Mesothelial cell of epicardium (in vitro differentiated cells): Measurements from ENCODE around the gene TRMT11. TPM values are rescaled to one million over a fixed set of nuclear protein-coding genes. Genes with fewer than 3 reads are reported as not detected.
"Not testable (repeated sequence)": the region's sequence is repeated elsewhere in the genome, so short reads cannot be mapped to it uniquely, and the experiment has no call there.

ENCODE experiments used
- DNase-seq, 2 experiments: peaks; one replicate each; pipeline ENCODE4 v3.0.0; 2021; ENCODE audit warnings: low spot score in 2 of 2; ENCODE audit not compliant: unreplicated experiment in 2 of 2
- H3K27ac Mint-ChIP-seq: 2 replicates; pipeline ENCODE4 v1.8.0; 2021; ENCODE audit warnings: mixed read lengths
- H3K27me3 Mint-ChIP-seq: 2 replicates; pipeline ENCODE4 v1.8.0; 2021; ENCODE audit warnings: low read depth, mixed read lengths
- H3K36me3 Mint-ChIP-seq: 2 replicates; pipeline ENCODE4 v1.8.0; 2021; ENCODE audit warnings: mixed read lengths
- H3K4me1 Mint-ChIP-seq: 2 replicates; pipeline ENCODE4 v1.8.0; 2021; ENCODE audit warnings: mixed read lengths
- H3K4me3 Mint-ChIP-seq: 2 replicates; pipeline ENCODE4 v1.8.0; 2021; ENCODE audit warnings: mild to moderate bottlenecking, moderate library complexity, mixed read lengths
- H3K9me3 Mint-ChIP-seq: 2 replicates; pipeline ENCODE4 v1.8.0; 2021; ENCODE audit warnings: mixed read lengths
- total RNA-seq: library from RNA; stranded (reverse); gene quantifications from 3 replicates; pipeline ENCODE4 v1.2.1, GENCODE V29; 2021
- TF ChIP-seq, protein P1 (sequence below): fragments of 200-600 bp; sonication (generic); IDR thresholded peaks from one replicate; pipeline ENCODE4 v1.5.0; 2021; ENCODE audit warnings: antibody characterized with exemption; ENCODE audit not compliant: unreplicated experiment

The TRMT11 gene
- total RNA-seq, 1 donor from 2014 or later, result 31.8 TPM

DNA sequence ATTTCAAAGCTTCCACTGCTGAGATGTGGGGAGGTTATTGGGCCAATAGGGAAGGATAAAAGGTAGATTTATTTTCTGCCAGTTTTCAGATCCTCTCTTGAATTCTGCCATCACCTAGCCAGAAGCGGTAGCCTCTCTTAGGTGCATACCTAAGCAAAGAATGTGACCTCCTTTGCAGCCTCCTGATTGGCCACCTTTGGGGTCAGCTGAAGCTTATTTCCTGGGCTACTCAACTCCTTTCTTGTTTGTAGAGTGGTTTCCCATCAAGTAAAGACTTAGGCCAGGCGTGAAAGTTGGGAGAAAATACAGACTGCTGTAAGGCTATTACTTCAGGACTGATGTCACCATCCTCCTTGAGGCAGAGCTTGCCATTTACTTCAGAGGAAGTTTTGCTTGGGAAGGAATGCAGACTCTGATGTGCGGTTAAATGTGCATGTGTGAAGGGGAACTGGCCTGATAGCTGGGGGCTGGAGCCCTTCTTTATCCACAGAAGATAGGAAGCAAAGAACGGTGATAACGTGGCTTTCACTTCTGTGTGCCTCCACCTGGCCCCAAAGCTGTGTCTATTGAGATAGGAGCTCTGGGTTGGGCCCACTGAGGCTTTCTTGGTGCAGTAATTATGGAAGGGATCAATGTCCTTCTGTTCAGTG is 70.1 kb downstream of the TRMT11 start:
- no peak overlapping the region for H3K4me3 Mint-ChIP-seq
- peaks cover 28% of the 10 kb centered on the region for H3K36me3 Mint-ChIP-seq
- no peak overlapping the region for H3K27ac Mint-ChIP-seq
- no peaks in the 10 kb centered on the region for H3K9me3 Mint-ChIP-seq
- H3K27me3 Mint-ChIP-seq, result no peaks in the 10 kb centered on the region
- peaks cover 8% of the 10 kb centered on the region for H3K4me1 Mint-ChIP-seq
- TF ChIP-seq, protein P1, sequence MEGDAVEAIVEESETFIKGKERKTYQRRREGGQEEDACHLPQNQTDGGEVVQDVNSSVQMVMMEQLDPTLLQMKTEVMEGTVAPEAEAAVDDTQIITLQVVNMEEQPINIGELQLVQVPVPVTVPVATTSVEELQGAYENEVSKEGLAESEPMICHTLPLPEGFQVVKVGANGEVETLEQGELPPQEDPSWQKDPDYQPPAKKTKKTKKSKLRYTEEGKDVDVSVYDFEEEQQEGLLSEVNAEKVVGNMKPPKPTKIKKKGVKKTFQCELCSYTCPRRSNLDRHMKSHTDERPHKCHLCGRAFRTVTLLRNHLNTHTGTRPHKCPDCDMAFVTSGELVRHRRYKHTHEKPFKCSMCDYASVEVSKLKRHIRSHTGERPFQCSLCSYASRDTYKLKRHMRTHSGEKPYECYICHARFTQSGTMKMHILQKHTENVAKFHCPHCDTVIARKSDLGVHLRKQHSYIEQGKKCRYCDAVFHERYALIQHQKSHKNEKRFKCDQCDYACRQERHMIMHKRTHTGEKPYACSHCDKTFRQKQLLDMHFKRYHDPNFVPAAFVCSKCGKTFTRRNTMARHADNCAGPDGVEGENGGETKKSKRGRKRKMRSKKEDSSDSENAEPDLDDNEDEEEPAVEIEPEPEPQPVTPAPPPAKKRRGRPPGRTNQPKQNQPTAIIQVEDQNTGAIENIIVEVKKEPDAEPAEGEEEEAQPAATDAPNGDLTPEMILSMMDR, result no peak
- no peak for DNase-seq

DNA sequence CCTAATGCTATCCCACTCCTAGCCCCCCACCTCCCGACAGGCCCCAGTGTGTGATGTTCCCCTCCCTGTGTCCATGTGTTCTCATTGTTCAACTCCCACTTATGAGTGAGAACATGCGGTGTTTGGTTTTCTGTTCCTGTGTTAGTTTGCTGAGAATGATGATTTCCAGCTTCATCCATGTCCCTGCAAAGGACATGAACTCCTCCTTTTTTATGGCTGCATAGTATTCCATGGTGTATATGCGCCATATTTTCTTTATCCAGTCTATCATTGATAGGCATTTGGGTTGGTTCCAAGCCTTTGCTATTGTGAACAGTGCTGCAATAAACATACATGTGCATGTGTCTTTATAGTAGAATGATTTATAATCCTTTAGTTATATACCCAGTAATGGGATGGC is 71.7 kb downstream of the TRMT11 start:
- not testable (repeated sequence) for H3K4me1 Mint-ChIP-seq, H3K9me3 Mint-ChIP-seq, H3K27me3 Mint-ChIP-seq, DNase-seq, H3K4me3 Mint-ChIP-seq, H3K27ac Mint-ChIP-seq
- peaks cover 18% of the 10 kb centered on the region for H3K36me3 Mint-ChIP-seq

DNA sequence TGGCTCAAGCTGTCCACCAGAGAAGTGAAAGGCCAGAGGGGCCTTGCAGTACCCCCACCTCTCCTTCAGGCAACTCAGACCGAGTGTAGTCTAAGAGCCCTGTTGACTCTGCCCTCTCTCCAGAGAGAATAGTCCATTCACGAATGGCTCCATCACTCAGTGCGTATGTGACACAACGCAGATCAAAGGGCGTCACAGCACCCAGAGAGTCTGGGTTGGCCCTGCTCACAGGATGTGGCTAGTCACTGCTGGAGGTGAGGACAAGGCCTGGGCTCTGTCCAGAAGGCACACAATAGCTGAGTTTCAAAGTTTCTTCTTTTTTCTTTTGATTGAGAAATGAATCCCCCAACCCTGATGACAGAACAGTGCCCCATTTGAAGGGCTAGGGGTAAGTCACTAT is 74.1 kb downstream of the TRMT11 start:
- TF ChIP-seq, protein P1, result no peak
- Mint-ChIP-seq H3K4me3 (no peak overlapping the region), H3K9me3 (no peaks in the 10 kb centered on the region), H3K27ac (no peak overlapping the region), H3K36me3 (peaks cover 16% of the 10 kb centered on the region), H3K4me1 (peaks cover 13% of the 10 kb centered on the region), H3K27me3 (no peaks in the 10 kb centered on the region)
- no peak for DNase-seq

DNA sequence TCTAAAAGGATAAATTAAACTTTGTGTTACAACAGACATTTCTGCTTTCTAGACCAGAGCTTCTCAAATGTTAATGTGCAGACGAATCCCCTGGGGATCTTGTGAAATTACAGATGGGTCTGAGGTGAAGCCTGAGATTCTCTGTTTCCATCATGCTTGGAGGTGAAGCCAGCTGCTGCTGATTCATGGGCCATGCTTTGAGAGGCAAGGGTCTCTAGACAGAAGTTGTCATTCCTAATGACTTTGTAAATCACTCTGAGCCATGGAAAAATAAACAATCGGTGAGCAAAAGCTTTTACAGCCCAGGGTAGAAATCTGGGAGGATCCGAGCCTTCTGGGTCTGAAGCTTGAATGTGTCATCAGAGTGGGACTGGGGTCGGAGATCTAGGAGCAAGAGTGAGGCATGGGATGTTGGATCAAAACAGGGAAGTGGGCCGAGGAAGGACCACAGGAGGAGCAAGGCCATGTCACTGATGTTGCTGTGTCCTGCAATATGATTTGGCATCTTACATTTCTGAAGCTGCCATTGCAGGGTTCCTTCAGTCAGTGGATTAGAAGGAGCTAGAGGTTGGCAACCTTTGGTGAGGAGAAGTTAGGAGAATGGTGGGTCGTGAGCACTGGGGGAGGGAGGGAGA is 77.3 kb downstream of the TRMT11 start:
- Mint-ChIP-seq H3K9me3 (peaks cover 8% of the 10 kb centered on the region), H3K4me3 (no peak overlapping the region)
- no peak for DNase-seq

DNA sequence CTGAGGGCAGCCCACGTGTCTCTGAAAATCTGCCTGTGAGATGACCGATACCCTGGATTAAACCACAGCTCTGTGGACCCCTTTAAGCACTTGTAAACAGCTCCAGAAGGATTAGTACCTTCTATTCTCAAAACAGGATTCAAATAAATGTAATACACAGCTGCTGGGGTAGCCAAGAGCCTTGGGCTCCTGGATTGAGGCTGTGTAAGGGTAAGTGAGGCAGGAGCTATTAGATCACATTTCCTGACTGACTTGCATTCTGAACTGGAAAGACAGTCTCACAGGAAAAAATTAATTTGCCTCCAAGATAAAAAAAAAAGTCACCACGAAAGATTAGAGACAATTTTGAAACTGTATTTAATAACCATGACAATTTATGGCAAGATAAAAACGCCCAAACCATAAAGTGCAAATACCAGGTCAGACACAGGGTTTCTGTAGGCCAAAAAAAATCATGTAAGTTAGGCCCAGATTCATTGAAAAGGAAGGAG is 78.0 kb downstream of the TRMT11 start:
- peaks cover 13% of the 10 kb centered on the region for H3K4me1 Mint-ChIP-seq
- H3K9me3 Mint-ChIP-seq, result peaks cover 11% of the 10 kb centered on the region
- TF ChIP-seq, protein P1, result no peak
- H3K27ac Mint-ChIP-seq, result peak overlapping the region; percentile 29
- no peak overlapping the region for H3K4me3 Mint-ChIP-seq
- no peak for DNase-seq
- H3K36me3 Mint-ChIP-seq, result peaks cover 32% of the 10 kb centered on the region
- H3K27me3 Mint-ChIP-seq, result no peaks in the 10 kb centered on the region

More for the DNA sequence above, 77.3 kb downstream of the TRMT11 start:
- Mint-ChIP-seq H3K27ac (peak overlapping the region; percentile 29), H3K4me1 (peaks cover 13% of the 10 kb centered on the region), H3K27me3 (no peaks in the 10 kb centered on the region), H3K36me3 (peaks cover 29% of the 10 kb centered on the region)
- TF ChIP-seq, protein P1, result no peak

DNA sequence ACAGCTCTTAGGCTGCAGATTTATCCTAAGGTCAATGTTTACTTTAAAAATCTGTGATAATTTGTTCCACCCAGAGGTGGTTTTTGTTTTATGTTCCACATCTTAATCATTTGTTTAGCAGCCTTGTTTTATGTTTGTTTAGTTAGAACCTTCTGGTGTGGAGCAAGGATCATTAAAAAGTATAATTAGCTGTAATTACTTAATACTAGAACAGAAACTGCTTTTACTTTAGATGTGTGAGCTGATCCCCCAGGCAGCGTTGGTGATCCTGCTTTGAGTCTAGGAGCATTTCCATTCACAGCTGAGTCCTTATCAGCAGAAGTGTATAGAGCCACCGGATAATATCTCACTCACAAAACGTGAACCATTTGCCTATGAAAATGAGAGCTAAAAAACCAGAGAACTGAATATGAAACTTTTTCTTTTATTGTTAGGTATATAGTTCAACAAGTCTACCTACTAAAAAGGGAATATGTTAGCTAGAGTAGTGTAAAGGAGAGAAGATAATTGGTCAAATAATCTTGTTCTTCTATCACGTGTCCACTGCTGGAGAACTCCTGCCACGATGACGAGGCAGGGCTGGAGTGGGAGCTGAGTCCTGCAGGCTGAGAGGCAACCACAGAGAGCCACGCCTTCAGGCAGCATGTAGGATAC is 78.5 kb downstream of the TRMT11 start:
- peaks cover 11% of the 10 kb centered on the region for H3K9me3 Mint-ChIP-seq
- no peak for DNase-seq
- TF ChIP-seq, protein P1, result no peak
- peaks cover 35% of the 10 kb centered on the region for H3K36me3 Mint-ChIP-seq
- H3K4me3 Mint-ChIP-seq, result no peak overlapping the region
- peak overlapping the region; percentile 29 for H3K27ac Mint-ChIP-seq
- H3K27me3 Mint-ChIP-seq, result no peaks in the 10 kb centered on the region
- H3K4me1 Mint-ChIP-seq, result peaks cover 17% of the 10 kb centered on the region
